Muscle layer of colon (tissue), 2 donors: ENCODE measurements around the gene FBXO21.

Experiments used
- H3K27ac ChIP-seq: one replicate; pipeline ENCODE4 v1.7.0; 2013; ENCODE audit warnings: low read depth, mild to moderate bottlenecking, low read length, moderate library complexity
- H3K27me3 ChIP-seq, 2 donors: one replicate each; pipeline ENCODE4 v1.7.0; 2013; ENCODE audit warnings: low read length in 2 of 2, mild to moderate bottlenecking in 2 of 2; ENCODE audit not compliant: insufficient read depth in 2 of 2, control insufficient read depth in 1 of 2
- H3K36me3 ChIP-seq: one replicate; pipeline ENCODE4 v1.7.0; 2013; ENCODE audit warnings: mild to moderate bottlenecking, low read length; ENCODE audit not compliant: insufficient read depth
- H3K4me1 ChIP-seq: one replicate; pipeline ENCODE4 v1.7.0; 2013; ENCODE audit warnings: mild to moderate bottlenecking, low read length; ENCODE audit not compliant: insufficient read depth
- H3K4me3 ChIP-seq, 2 donors: one replicate each; pipeline ENCODE4 v1.7.0; 2013; ENCODE audit warnings: low read length in 2 of 2, low read depth in 1 of 2, mild to moderate bottlenecking in 1 of 2, moderate library complexity in 1 of 2
- H3K9ac ChIP-seq: one replicate; pipeline ENCODE4 v1.7.0; 2013; ENCODE audit warnings: low read length
- H3K9me3 ChIP-seq: one replicate; pipeline ENCODE4 v1.7.0; 2013; ENCODE audit warnings: mild to moderate bottlenecking, low read length
- donor health status: abdominal sarcoma.
- donor health status: Adenocarcinoma of cecum.

The FBXO21 gene

GRCh38 chr12:117162167-117162539, 28.1 kb downstream of the FBXO21 start:
- H3K9ac ChIP-seq = no peak overlapping the region
- no peaks in the 10 kb centered on the region for H3K4me1 ChIP-seq
- no peaks in the 10 kb centered on the region for H3K27me3 ChIP-seq
- no peaks in the 10 kb centered on the region for H3K9me3 ChIP-seq
- H3K4me3 ChIP-seq = no peak overlapping the region
- H3K27ac ChIP-seq = no peak overlapping the region
- peaks cover 95% of the 10 kb centered on the region for H3K36me3 ChIP-seq

GRCh38 chr12:117161460-117162166, 28.7 kb downstream of the FBXO21 start:
- Histone ChIP-seq H3K27ac (no peak overlapping the region), H3K9ac (no peak overlapping the region), H3K27me3 (no peaks in the 10 kb centered on the region), H3K36me3 (peaks cover 93% of the 10 kb centered on the region), H3K9me3 (no peaks in the 10 kb centered on the region), H3K4me3 (no peak overlapping the region), H3K4me1 (no peaks in the 10 kb centered on the region)

GRCh38 chr12:117159674-117160073, 30.6 kb downstream of the FBXO21 start:
- Histone ChIP-seq H3K27me3 (no peaks in the 10 kb centered on the region), H3K4me3 (no peak overlapping the region), H3K27ac (no peak overlapping the region), H3K9ac (no peak overlapping the region), H3K36me3 (peaks cover 90% of the 10 kb centered on the region), H3K9me3 (no peaks in the 10 kb centered on the region), H3K4me1 (no peaks in the 10 kb centered on the region)

GRCh38 chr12:117158911-117159553, 31.2 kb downstream of the FBXO21 start:
- no peaks in the 10 kb centered on the region for H3K27me3 ChIP-seq
- H3K4me3 ChIP-seq = no peak overlapping the region
- no peaks in the 10 kb centered on the region for H3K9me3 ChIP-seq
- H3K36me3 ChIP-seq = peaks cover 91% of the 10 kb centered on the region
- H3K9ac ChIP-seq = no peak overlapping the region
- no peak overlapping the region for H3K27ac ChIP-seq
- H3K4me1 ChIP-seq = no peaks in the 10 kb centered on the region

GRCh38 chr12:117158096-117158495, 32.2 kb downstream of the FBXO21 start:
- H3K36me3 ChIP-seq = peaks cover 93% of the 10 kb centered on the region
- H3K27ac ChIP-seq = no peak overlapping the region

GRCh38 chr12:117155278-117156060, 34.8 kb downstream of the FBXO21 start:
- peaks cover 74% of the 10 kb centered on the region for H3K36me3 ChIP-seq

More at GRCh38 chr12:117158096-117158495, 32.2 kb downstream of the FBXO21 start:
- Histone ChIP-seq H3K4me3 (no peak overlapping the region), H3K9ac (no peak overlapping the region), H3K27me3 (no peaks in the 10 kb centered on the region), H3K9me3 (no peaks in the 10 kb centered on the region), H3K4me1 (no peaks in the 10 kb centered on the region)

GRCh38 chr12:117152793-117153775, 37.2 kb downstream of the FBXO21 start:
- H3K4me1 ChIP-seq = no peaks in the 10 kb centered on the region
- H3K9me3 ChIP-seq = no peaks in the 10 kb centered on the region
- peaks cover 68% of the 10 kb centered on the region for H3K36me3 ChIP-seq
- no peak overlapping the region for H3K4me3 ChIP-seq
- no peak overlapping the region for H3K9ac ChIP-seq
- no peak overlapping the region for H3K27ac ChIP-seq
- H3K27me3 ChIP-seq = no peaks in the 10 kb centered on the region

More at GRCh38 chr12:117155278-117156060, 34.8 kb downstream of the FBXO21 start:
- H3K4me3 ChIP-seq = no peak overlapping the region
- H3K9me3 ChIP-seq = no peaks in the 10 kb centered on the region
- H3K27me3 ChIP-seq = no peaks in the 10 kb centered on the region
- H3K9ac ChIP-seq = no peak overlapping the region
- no peaks in the 10 kb centered on the region for H3K4me1 ChIP-seq
- H3K27ac ChIP-seq = no peak overlapping the region

GRCh38 chr12:117151403-117152031, 38.8 kb downstream of the FBXO21 start:
- Histone ChIP-seq H3K9ac (no peak overlapping the region), H3K27ac (no peak overlapping the region), H3K36me3 (peaks cover 55% of the 10 kb centered on the region)

GRCh38 chr12:117149431-117149830, 40.8 kb downstream of the FBXO21 start:
- Histone ChIP-seq H3K9me3 (no peaks in the 10 kb centered on the region), H3K4me3 (no peak overlapping the region), H3K27me3 (no peaks in the 10 kb centered on the region), H3K27ac (no peak overlapping the region), H3K4me1 (no peaks in the 10 kb centered on the region), H3K9ac (no peak overlapping the region), H3K36me3 (peaks cover 48% of the 10 kb centered on the region)

More at GRCh38 chr12:117151403-117152031, 38.8 kb downstream of the FBXO21 start:
- Histone ChIP-seq H3K4me1 (no peaks in the 10 kb centered on the region), H3K4me3 (no peak overlapping the region), H3K9me3 (no peaks in the 10 kb centered on the region), H3K27me3 (no peaks in the 10 kb centered on the region)

- Histone ChIP-seq H3K36me3 (peaks cover 40% of the 10 kb centered on the region), H3K4me1 (no peaks in the 10 kb centered on the region), H3K27me3 (no peaks in the 10 kb centered on the region), H3K9ac (no peak overlapping the region), H3K9me3 (no peaks in the 10 kb centered on the region), H3K27ac (no peak overlapping the region), H3K4me3 (no peak overlapping the region)
Measured at GRCh38 chr12:117148642-117149041, 41.6 kb downstream of the FBXO21 start.
